OCI-LY7 (cell line): Measurements from ENCODE around the gene MATK. TPM values are rescaled to one million over a fixed set of nuclear protein-coding genes. Genes with fewer than 3 reads are reported as not detected.

Source experiments
- BruUV-seq: library from RNA; stranded (reverse); fragments of 400-500 nt; replicated peaks from 2 replicates; lab custom pipeline; 2021; lab: Mats Ljungman, UMichigan
- CTCF ChIA-PET: fragments of 300-600 bp; sonication (Branson Sonifier 250); formaldehyde crosslinking; loops from one replicate; lab custom pipeline; 2022; ENCODE audit warnings: antibody characterized with exemption; ENCODE audit not compliant: unreplicated experiment; lab: Charles Lee
- POLR2A ChIA-PET: fragments of 300-600 bp; sonication (Branson Sonifier 250); formaldehyde crosslinking; loops from one replicate; lab custom pipeline; 2022; ENCODE audit warnings: antibody characterized with exemption; lab: Charles Lee
- DNase-seq: peaks from one replicate; pipeline ENCODE4 v3.0.0-alpha.2; 2015; ENCODE audit warnings: low spot score
- H2AFZ ChIP-seq: fragments of 200-600 bp; sonication (generic), shearing (Covaris generic); 2 replicates; pipeline ENCODE4 v1.6.1; 2014; ENCODE audit warnings: mild to moderate bottlenecking, antibody characterized with exemption, low read length, moderate library complexity
- H3K27ac ChIP-seq: fragments of 200-600 bp; sonication (generic); 2 replicates; pipeline ENCODE4 v1.5.1; 2014; ENCODE audit warnings: mixed run types, low read depth, mild to moderate bottlenecking, moderate library complexity, low read length, inconsistent platforms; ENCODE audit not compliant: poor library complexity, severe bottlenecking
- H3K36me3 ChIP-seq: fragments of 200-600 bp; sonication (generic); 2 replicates; pipeline ENCODE4 v1.6.1; 2014; ENCODE audit warnings: mild to moderate bottlenecking, antibody characterized with exemption, low read length, moderate library complexity, mixed read lengths; ENCODE audit not compliant: insufficient read depth
- H3K4me1 ChIP-seq: fragments of 200-600 bp; sonication (generic); 2 replicates; pipeline ENCODE4 v1.5.1; 2014; ENCODE audit warnings: mild to moderate bottlenecking, low read length; ENCODE audit not compliant: insufficient read depth, poor library complexity, severe bottlenecking
- H3K4me2 ChIP-seq: fragments of 200-600 bp; sonication (generic); 2 replicates; pipeline ENCODE4 v1.6.1; 2014; ENCODE audit warnings: mild to moderate bottlenecking, low read length
- H3K4me3 ChIP-seq: fragments of 200-600 bp; sonication (generic); 2 replicates; pipeline ENCODE4 v1.5.1; 2014; ENCODE audit warnings: mild to moderate bottlenecking, low read depth, low read length; ENCODE audit not compliant: poor library complexity, severe bottlenecking
- H3K79me2 ChIP-seq: fragments of 200-600 bp; sonication (generic); 2 replicates; pipeline ENCODE4 v1.6.1; 2016; ENCODE audit warnings: low read depth, mild to moderate bottlenecking, low read length, moderate library complexity, mixed read lengths; ENCODE audit not compliant: insufficient read depth
- H3K9me2 ChIP-seq: fragments of 200-600 bp; sonication (generic); 2 replicates; pipeline ENCODE4 v1.6.1; 2016; ENCODE audit warnings: mild to moderate bottlenecking, low read length, mixed read lengths; ENCODE audit not compliant: insufficient read depth
- H3K9me3 ChIP-seq: fragments of 200-600 bp; sonication (generic); 2 replicates; pipeline ENCODE4 v1.6.1; 2014; ENCODE audit warnings: mild to moderate bottlenecking, mixed run types, low read length, mixed read lengths
- H4K20me1 ChIP-seq: fragments of 200-600 bp; sonication (generic); 2 replicates; pipeline ENCODE4 v1.6.1; 2014; ENCODE audit warnings: mild to moderate bottlenecking, antibody characterized with exemption, low read length, moderate library complexity, mixed read lengths; ENCODE audit not compliant: insufficient read depth
- EZH2phosphoT487 ChIP-seq: fragments of 200-600 bp; sonication (generic); IDR thresholded peaks from 2 replicates; pipeline ENCODE4 v1.6.1; 2018; ENCODE audit warnings: low read depth, borderline replicate concordance, mild to moderate bottlenecking, mixed run types, antibody characterized with exemption, low read length, moderate library complexity, mixed read lengths
- intact Hi-C: fragments of 100-400 bp; cut with micrococcal nuclease; formaldehyde crosslinking; loops from one replicate; pipeline ENCODE4 v1.10.0; 2022; ENCODE audit not compliant: unreplicated experiment
- total RNA-seq, 2 experiments: library from RNA; depleted of rRNA in 1 of 2; stranded (reverse); fragments of >200 nt in 1 of 2; shearing (Covaris generic) in 1 of 2; gene quantifications; 2 replicates each; pipeline ENCODE4 v1.2.3, GENCODE V29; 2014 to 2022
- TF ChIP-seq, protein P1 (sequence below): fragments of 200-600 bp; sonication (generic); conservative IDR thresholded peaks from 2 replicates; pipeline ENCODE4 v1.5.1; 2014; ENCODE audit warnings: mild to moderate bottlenecking, antibody characterized with exemption, low read length, moderate library complexity, mixed read lengths

Gene MATK
- total RNA-seq, 2 experiments from 2014 or later: not detected

- H4K20me1 ChIP-seq: no peaks in the 10 kb centered on the region
- H3K4me2 ChIP-seq: no peak overlapping the region
- no peaks in the 10 kb centered on the region for H3K9me2 ChIP-seq
- DNase-seq: no peak
- no peaks in the 10 kb centered on the region for H3K4me1 ChIP-seq
- TF ChIP-seq, protein P1, sequence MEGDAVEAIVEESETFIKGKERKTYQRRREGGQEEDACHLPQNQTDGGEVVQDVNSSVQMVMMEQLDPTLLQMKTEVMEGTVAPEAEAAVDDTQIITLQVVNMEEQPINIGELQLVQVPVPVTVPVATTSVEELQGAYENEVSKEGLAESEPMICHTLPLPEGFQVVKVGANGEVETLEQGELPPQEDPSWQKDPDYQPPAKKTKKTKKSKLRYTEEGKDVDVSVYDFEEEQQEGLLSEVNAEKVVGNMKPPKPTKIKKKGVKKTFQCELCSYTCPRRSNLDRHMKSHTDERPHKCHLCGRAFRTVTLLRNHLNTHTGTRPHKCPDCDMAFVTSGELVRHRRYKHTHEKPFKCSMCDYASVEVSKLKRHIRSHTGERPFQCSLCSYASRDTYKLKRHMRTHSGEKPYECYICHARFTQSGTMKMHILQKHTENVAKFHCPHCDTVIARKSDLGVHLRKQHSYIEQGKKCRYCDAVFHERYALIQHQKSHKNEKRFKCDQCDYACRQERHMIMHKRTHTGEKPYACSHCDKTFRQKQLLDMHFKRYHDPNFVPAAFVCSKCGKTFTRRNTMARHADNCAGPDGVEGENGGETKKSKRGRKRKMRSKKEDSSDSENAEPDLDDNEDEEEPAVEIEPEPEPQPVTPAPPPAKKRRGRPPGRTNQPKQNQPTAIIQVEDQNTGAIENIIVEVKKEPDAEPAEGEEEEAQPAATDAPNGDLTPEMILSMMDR: no peak
- no peak for TF ChIP-seq EZH2phosphoT487
- H2AFZ ChIP-seq: no peak overlapping the region
- H3K36me3 ChIP-seq: 0 out of 2 replicates have a peak, but pooled peaks cover 8% of the 10 kb centered on the region
- no TSS peak for BruUV-seq
- ChIA-PET POLR2A (no interaction called here), CTCF (no interaction called here)
- H3K27ac ChIP-seq: no peak overlapping the region
- H3K9me3 ChIP-seq: no peaks in the 10 kb centered on the region
- no peaks in the 10 kb centered on the region for H3K79me2 ChIP-seq
- H3K4me3 ChIP-seq: no peak overlapping the region
- intact Hi-C loops: no loop called here
Measured at GRCh38 chr19:3753631-3754410, 32.4 kb downstream of the MATK start.

- Histone ChIP-seq H3K4me2 (no peak overlapping the region), H3K4me1 (no peaks in the 10 kb centered on the region), H3K4me3 (no peak overlapping the region), H4K20me1 (no peaks in the 10 kb centered on the region), H3K9me3 (no peaks in the 10 kb centered on the region), H3K36me3 (no peaks in the 10 kb centered on the region), H3K79me2 (no peaks in the 10 kb centered on the region), H3K27ac (no peak overlapping the region), H2AFZ (no peak overlapping the region), H3K9me2 (no peaks in the 10 kb centered on the region)
- TF ChIP-seq, protein P1: no peak
- TF ChIP-seq EZH2phosphoT487: no peak
- DNase-seq: no peak
- BruUV-seq: no TSS peak
- ChIA-PET POLR2A (no interaction called here), CTCF (no interaction called here)
- intact Hi-C loops: no loop called here
Measured at GRCh38 chr19:3752492-3752891, 33.7 kb downstream of the MATK start.

- no peak overlapping the region for H3K4me2 ChIP-seq
- no peak overlapping the region for H3K27ac ChIP-seq
- no peak overlapping the region for H3K4me3 ChIP-seq
- H3K36me3 ChIP-seq: no peaks in the 10 kb centered on the region
- H3K4me1 ChIP-seq: no peaks in the 10 kb centered on the region
- H3K79me2 ChIP-seq: no peaks in the 10 kb centered on the region
- H3K9me3 ChIP-seq: no peaks in the 10 kb centered on the region
- intact Hi-C loops: no loop called here
- POLR2A ChIA-PET: no interaction called here
- no peak for DNase-seq
- no peak overlapping the region for H2AFZ ChIP-seq
- no TSS peak for BruUV-seq
- no peaks in the 10 kb centered on the region for H4K20me1 ChIP-seq
- no peaks in the 10 kb centered on the region for H3K9me2 ChIP-seq
- CTCF ChIA-PET: no interaction called here
- TF ChIP-seq, protein P1: no peak
- no peak for TF ChIP-seq EZH2phosphoT487
Measured at GRCh38 chr19:3751236-3751635, 34.9 kb downstream of the MATK start.
